AML-193 (cell line): Measurements from ENCODE around the gene RBFOX1.

Experiments used
- DNase-seq, 2 experiments: peaks; one replicate each; lab custom pipeline; 2025; lab: John Stamatoyannopoulos, UW

RBFOX1 gene

DNA sequence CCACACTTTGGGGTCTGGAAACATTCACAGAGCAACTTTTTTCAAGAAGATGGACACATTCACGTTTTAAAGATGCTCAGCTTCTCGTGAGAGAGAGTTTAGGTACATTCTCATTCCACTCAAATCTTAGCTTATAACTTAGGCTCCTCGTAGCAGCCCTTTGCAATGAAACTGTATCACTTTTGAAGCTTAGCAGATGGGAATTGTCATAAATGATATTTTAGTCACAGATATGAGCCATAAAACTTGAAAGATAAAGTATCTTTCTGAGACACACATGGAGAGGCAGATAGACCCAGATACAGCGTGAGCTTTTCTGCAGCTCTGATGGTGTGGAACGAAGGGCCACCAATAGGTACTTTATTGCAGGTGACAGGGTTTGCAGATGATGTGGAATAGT is 41.1 kb downstream of the RBFOX1 start:
- DNase-seq: no peak

DNA sequence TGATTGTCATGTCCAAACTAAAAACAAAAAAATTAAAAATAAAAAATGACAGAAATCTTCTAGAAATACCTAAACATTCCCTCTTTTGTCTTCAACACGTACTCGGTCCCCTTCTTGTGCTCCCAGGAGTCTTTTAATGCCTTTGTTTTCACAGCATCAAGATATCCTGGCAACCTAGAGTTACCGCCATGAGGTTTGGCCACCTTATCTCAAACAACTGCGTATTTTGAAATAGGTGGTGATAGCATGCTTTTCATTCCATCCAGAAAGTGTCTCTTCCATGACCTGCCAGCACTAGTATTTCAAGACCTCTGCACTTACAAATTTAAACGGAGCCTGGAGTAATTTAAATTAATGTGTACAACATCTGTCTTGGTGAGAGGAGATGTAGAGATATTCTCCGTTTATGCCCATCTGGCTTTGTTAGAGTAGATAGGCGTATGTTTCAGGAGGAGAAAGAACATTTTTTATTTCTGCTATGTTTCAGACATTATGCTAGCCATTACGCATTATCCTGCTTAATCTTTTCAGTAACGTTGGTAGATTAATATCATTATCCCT is 42.0 kb downstream of the RBFOX1 start:
- peak in 1 of 2 experiments; percentile 0 for DNase-seq

DNA sequence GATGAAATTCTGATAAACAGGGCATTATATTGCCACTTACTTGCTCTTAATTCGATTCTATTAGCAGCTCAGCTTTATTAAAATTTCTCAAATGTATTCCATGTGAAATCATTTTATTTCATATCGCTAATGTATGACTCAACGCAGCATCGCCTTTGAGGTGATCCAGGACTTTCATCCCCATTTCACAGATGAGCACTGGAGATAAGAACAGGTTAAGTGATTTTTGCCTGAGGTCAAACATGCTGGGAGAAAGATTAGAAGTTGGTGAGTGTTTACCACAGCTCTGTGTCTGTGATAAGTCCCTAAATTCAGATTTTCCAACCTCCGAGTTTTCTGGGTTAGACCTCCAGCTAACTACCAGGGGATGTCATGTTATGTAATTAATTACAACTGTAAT is 43.6 kb downstream of the RBFOX1 start:
- no peak for DNase-seq

DNA sequence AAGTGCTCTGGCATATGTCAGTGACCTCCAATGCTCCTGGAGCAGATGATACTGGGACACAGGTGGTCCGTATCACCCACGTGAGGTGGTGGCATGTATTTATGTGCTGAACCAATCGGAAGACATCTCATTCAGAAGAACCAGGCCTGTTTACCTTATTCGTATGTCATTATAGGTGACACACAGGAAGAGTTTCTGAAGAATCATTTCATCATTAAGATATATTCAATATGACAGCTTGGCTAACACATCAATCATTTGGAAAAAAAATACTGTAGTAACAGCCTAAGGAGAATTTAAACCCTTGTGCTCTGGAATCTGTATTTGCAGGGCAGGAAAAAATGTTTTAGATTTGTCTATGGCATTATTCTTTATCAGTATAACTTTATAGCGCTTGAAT is 44.6 kb downstream of the RBFOX1 start:
- no peak for DNase-seq

DNA sequence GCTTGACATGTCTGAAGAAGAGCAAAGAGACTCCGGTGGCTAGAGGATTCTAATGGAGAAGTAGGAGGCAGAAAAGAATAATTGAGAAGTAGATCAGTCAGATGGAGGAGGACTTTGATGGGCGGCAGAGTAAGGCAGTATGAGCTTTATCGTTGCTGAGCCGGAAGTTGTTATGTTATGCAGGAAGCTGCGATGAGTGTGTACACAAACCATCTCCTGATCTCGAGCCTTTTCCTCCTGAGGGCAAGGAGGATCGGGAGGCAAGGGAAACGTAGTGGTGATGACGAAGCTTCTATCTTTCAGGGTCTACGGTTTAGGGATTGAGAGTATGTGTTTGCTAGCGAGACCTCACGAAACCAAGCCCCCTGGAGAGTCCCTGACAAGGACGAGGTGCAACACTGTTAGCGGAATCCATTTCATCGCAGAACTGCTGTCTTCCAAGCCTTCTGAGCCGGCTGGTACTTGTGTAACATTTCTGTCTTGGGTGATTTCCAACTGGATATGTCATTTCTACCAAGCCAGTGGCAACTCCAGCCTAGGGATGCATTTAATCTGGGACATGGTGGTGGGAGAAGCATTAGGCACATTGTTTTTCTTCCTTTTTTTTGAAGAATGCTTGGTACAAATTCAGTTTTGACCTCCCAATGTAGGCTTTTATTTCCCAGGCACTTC is 45.5 kb downstream of the RBFOX1 start:
- DNase-seq: no peak

DNA sequence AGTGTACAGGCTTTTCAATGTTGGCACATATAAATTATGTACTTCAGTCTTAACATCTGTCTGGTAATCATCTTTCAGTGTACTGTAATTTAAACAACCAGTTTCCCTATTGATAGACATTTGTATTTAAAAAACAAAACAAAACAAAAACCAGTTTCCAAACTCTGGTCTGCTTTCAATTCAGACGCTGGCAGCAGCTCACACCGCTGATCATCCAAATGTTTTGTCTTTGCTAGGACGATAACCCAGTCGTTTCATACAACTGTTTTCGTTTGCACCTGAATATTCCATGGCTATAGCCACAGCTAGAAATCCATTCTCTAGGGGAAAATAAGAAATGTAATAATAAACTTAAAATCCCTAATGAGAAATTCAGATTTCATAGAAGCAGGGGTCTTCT is 47.8 kb downstream of the RBFOX1 start:
- DNase-seq: no peak

DNA sequence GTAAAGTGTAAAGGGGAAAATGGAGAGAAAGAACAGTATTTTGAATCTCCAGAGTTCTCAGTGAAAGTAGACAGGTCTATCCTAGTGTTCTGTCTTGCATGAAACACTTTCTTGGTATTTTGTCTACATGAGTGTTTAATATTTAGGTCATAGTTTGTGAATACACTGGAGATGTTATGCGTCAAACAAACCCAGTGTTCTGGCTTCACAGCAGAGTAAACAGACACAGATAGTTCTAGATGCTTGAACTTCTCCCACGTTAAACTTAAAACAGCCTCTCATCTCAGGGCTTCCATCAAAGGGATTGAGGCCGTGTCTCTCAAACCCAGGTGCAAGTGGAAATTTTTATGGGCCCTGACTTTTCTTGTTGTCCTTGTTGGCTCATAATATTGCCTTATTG is 48.3 kb downstream of the RBFOX1 start:
- no peak for DNase-seq

DNA sequence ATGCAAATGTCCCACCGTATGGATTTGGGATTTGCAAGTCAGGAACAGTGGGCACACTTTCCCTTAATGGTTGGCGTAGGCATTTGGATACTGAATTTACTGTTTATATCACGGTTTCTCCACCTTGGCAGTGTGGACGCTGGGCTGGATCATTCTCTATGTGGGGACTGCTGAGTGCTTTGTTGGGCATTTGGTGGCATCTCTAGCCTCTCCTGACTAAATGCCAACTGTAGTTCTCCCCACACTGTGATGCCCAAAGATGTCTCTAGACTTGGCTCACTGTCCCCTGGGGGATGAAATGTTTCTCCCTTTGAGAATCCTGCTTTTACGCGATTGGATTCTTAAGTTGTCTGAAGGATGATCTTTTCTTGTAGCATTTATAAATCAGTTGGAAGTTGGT is 49.0 kb downstream of the RBFOX1 start:
- no peak for DNase-seq

DNA sequence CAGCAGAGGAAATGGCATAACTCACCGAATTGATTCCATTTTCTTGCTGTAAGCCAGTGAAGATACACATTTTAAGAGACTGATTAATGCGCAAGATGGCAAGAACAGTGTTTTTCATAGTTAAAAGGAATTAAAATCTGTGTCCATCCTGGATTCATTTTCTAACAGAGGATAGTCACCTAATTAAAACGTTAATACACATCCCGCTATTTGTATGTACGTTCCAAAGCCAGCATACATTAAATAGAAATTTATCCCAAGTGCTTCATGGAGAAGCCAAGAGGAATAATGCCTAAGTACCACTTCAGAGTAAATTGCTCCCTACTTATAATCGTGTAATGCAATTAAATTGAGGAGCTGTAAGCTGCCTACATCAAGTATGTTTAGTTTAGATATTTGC is 49.9 kb downstream of the RBFOX1 start:
- DNase-seq: no peak

DNA sequence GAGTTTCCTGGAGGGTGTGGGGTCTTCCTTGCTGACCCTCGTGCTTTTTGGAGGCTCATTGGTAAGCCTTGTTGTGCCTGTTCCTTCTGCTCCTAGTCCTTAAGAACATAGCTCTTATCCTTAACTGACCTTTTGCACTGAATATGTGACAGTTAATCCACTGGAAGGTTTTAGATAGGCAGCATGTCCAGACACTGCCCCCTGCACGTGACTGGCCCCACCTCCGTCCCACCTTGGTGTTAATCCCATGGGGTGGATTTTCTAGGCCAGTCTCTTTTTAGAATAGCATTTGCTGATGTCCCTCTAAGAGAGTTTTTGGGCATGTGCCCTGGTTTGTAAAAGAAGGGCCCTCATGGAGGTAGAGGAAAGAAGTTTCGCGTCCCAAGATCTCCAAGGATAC is 58.3 kb downstream of the RBFOX1 start:
- no peak for DNase-seq

DNA sequence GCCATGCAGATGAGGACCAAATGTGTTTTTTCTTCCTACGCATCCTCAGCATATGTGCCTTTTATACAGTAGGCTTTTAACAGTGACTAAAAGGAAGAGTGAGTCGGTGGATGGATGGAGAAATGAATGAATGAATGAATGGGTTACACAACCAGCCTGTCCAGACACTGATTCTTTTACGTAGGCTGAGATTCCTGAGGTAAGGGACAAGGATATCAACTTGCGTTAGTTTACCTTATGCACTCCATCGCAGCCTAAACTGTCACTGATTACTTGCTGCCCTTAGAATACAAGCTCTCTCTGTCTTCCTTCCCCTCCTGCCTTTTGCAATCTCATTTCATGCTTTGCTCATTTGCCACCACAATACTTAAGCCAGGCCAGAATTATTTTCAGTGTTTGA is 59.0 kb downstream of the RBFOX1 start:
- DNase-seq: no peak

DNA sequence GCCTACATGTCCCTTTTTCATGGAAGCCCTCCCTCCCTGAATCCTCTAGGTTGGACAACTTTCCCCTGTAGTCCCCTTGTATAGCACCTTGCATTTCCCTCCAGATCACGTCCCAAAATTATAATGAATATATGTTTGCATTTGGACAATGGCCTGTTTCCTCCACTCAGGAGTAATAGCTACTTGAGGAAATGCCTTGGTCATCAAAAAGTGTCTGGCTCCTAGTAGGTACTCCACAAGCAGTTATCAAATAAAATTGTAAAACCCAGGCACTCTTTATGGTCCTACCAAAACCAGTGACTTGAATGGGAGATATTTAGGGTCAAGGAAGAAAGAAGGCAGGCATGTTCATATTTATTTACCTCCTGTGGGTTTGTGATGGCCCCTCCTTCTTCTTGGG is 59.6 kb downstream of the RBFOX1 start:
- no peak for DNase-seq

DNA sequence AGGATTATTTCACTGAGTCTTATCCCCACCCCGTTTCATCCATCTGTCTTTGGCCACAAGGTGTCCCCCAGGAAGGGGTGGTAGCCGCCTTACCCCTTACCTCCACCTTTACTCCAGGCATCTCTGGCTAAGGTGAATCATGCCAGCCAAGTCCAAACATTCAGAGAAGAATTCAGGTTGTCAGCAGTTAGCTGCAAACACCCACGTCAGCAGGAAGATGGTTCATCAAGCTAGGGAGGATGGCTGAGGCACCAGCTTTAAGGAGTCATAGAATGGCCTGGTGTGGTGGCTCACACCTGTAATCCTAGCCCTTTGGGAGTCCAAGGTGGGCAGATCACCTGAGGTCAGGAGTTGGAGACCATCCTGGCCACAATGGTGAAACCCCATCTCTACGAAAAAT is 61.0 kb downstream of the RBFOX1 start:
- DNase-seq: no peak

DNA sequence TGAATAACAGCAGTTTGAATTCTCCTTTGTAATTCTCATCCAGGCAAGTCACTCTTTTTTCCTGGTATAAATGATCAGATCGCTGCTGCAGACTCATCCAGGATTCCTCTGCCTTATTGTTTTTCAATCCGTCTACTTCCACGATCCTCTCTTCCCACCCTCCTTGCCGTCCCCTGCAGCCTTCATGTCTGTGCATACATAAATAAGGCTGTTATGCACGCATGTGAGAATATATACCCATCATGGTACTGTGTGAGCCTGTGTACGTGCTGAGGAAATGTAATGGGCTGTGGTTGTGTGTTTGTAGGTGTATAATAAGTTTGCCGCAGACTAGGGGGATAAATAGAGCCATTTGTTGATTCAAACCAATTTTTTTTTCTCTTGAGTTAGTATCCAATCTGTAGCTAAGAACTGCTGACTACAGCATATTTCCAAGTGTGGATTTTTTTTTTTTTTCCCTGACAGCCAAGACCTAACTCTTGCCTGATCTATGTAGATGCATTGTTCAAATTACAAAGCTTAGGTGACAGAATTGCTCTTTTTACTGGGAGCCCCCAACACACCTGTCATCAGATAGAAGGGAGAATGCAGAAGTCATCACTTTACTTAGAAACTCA is 62.2 kb downstream of the RBFOX1 start:
- no peak for DNase-seq

DNA sequence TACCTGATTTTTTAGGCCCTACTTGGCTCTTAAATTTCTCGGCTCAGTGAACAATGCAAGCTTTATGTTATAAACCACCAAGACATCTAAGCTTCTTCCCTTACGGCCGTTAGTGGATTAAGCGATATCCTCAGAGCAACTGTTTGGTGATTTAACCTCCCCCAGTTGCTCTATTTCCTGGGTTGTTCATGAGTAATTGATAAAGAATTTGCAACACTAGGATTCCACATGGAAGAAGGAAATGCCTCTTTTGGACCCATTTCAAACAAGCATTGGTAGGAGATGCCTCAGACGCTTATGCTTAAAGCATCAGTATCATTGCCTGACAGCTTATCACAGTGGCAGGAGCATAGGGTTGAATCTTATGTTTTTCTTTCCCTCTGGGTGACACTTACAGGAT is 65.3 kb downstream of the RBFOX1 start:
- no peak for DNase-seq

DNA sequence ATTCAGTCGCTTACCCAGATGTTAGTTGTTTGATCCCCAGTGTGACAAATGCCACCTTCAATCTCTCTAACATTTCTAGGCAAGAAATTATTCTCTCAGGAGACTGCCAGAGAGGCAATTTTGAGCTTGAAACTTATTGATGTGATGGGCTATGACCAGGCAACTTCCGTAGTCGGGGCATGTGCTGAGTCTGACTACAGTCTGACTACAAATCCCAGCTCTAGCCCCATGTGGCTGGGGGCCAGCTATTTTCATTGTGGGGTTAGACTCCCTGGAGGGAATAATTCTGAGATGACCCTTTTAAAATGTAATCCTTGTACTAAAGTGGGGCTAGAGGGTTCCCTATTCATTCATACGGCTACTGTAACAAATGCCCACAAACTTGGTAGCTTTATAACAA is 65.9 kb downstream of the RBFOX1 start:
- no peak for DNase-seq

DNA sequence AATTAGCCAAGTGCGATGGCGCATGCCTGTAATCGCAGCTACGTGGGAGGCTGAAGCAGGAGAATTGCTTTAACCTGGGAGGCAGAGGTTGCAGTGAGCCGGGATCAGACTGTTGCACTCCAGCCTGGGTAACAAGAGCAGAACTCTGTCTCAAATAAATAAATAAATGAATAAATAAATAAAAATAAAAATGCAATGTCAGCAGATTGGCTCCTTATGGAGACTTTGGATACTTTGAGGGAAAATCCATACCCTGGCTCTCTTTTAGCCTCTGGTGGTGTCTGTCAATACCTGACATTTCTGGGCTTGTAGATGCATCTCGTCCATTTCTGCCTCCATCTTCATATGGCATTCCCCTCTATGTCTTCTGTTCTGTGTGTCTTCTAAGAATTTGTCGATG is 66.7 kb downstream of the RBFOX1 start:
- no peak for DNase-seq

DNA sequence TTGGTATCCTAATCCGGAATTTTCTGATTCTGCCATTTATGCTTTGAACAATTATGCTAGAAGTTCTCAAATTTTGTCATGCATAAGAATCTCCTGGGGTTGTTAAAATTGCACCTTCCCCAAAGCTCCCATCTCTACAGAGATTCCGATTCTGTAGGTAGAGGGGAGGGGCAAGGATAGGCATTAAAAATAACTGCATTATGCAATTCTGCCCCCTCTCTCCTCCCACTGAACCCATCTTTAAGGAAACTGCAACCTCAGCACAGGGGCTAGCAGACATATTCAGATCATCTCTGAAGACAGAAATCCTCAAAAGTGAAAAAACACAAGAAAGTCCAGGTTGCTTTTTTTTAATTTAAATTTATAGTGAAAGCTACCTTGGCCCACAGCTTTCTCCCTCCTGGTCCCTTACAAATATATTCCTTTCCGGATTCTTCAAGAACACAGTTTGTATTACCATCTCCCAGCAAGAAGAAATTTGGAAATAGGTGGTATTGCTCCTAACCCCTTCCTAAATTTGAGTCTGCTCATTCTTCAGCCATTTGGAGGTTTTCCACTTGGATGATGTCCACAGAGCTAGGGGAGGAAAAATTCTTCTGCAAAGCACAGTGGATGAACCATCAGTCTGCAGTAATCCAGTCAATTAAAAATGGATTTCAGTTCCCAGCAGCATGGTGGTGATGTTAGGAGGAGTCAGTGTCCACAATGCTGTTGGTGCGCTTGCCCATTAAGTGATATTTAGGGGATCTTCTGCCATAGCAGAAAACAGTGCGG is 67.7 kb downstream of the RBFOX1 start:
- DNase-seq: no peak

DNA sequence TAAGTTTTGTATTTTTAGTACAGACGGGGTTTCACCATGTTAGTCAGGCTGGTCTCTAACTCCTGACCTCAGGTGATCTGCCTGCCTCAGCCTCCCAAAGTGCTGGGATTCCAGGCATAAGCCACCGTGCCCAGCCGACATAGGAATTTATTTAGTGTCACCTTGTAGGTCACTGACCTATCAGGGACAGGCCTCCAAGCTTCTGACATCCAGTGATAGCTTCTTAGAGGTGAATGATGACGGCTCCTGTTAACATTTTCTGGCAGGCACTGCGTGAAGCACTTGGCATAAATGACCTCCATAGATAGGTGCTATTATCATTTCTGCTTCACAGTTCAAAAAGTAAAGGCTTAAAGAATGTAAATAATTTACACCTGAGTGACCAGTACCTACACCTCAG is 71.6 kb downstream of the RBFOX1 start:
- no peak for DNase-seq

DNA sequence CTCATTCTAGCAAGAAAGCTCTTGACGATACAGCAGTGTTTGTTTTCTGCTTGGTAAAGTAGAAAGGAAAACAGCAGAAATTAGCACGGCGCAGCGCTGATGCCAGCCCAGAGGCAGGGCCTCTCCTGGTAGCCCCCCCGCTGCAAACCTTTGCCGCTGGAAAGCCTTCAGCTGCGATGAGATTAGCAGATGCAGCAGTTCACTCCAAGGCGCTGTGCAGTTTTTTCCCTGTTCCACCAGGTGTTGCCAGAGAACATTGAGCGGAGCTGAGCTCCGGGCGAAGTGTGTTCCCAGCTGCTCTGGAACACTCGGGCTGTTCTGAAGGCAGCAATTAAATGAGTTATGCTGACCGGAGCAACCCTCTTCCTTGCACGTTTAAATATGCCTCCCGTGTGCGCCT is 72.5 kb downstream of the RBFOX1 start:
- no peak for DNase-seq

DNA sequence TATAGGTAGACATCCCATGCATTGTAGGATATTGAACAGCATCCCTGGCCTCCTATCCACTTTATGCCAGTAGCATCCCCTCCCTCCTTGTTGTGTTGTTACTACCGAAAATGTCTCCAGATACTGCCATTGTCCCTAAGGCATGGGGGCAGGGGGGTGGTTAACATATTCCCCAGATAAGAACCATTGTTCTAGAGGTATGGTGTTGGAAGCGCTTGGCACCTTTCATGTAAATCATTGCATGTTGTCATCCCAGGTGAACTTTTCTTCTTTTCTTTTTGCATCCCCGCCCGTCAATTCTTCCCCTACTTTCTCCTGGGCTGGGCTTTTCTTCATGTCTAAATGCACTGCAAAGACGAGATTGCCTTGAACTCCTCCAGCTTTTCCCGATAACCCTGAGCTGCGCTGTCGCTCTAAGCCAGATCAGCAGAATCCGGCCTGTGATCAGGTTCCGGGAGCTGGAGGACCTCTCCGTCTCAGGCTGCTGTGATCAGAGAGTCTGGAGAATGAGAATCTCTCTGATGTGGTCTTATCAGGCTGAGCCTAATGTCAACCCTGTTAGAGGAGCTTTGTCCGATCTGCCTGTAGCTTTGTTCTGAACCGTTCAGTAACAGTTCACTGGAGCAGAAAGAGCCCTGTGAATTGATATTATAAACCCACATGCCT is 76.2 kb downstream of the RBFOX1 start:
- DNase-seq: no peak

DNA sequence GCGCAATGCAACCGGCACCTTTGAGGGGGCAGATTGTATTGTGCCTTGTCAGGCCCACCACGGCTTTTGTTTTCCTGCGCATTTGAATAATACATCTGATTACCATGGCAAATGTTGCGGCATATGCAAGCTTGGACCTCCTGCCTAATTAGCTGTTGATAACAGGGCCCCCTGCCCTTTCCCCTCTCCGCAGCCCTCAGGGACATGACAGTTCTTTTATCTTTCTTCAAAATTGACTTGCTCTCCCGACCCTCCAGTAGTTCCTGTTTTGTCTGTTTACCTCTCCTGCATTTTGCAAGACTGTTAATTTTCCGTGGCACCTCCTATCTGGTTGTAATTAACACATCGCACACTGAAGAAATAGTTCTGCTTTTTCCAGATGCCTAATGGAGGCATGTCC is 86.8 kb downstream of the RBFOX1 start:
- DNase-seq: no peak

DNA sequence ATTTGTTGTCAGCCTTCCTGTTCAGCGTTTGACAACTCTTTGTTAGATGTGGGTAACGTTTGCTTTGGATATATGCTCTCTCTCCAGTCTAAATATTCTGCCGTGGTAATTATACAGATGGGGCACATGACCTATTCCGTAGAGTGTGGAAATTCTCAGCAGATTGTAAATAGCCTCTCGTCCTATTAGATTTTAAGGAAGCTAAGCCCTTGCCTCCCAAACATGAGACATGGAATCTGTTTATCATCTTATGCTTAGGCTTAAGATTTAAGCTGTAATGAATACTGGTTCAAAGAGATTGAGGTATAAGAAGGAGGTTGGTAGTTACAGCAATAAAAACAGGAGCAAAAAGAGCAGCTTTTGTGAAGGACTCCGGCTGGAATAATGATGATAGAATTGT is 87.4 kb downstream of the RBFOX1 start:
- no peak for DNase-seq
